ACHN (cell line): Measurements from ENCODE around the gene LIN7C.
"Not testable (repeated sequence)": the region's sequence is repeated elsewhere in the genome, so short reads cannot be mapped to it uniquely, and the experiment has no call there.

Source experiments
- DNase-seq: peaks from one replicate; pipeline ENCODE4 v3.0.0-alpha.2; 2015
- in situ Hi-C: cut with HindIII; loops from 2 replicates; pipeline ENCODE4 v1.10.0; 2017; ENCODE audit warnings: low sequenced_read_pairs, low pct_ligation_motif_present, low pct_unique_long_range_greater_than_20kb

LIN7C gene

GRCh38 chr11:27459191-27459590, 47.4 kb downstream of the LIN7C start:
- DNase-seq = peak; percentile 9
- in situ Hi-C loops = no loop called here

- in situ Hi-C loops = no loop called here
- no peak for DNase-seq
Observed at GRCh38 chr11:27458182-27458581, 48.4 kb downstream of the LIN7C start.

GRCh38 chr11:27456795-27457329, 49.7 kb downstream of the LIN7C start:
- in situ Hi-C loops = no loop called here

GRCh38 chr11:27456140-27456794, 50.3 kb downstream of the LIN7C start:
- in situ Hi-C loops = no loop called here
- DNase-seq = peak; percentile 24

More at GRCh38 chr11:27456795-27457329, 49.7 kb downstream of the LIN7C start:
- no peak for DNase-seq

DNA sequence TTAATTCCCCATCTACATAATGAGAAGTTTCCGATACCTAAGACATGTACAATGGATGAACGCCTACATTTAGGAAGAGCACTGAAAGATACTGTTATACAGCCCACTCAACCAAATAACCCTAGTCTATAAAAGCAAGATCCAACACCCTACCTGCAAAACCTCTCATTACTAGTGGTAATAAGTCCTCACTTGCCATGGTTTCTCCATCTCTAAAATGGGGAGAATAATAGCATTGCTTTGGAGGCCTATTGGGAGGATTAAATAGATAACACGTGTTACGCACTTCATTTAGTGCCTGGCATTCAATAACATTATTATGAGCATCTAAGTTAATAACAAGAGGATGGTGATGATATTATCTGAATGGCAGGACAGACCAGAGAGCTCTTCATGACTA, 50.9 kb downstream of the LIN7C start:
- in situ Hi-C loops = no loop called here
- no peak for DNase-seq

DNA sequence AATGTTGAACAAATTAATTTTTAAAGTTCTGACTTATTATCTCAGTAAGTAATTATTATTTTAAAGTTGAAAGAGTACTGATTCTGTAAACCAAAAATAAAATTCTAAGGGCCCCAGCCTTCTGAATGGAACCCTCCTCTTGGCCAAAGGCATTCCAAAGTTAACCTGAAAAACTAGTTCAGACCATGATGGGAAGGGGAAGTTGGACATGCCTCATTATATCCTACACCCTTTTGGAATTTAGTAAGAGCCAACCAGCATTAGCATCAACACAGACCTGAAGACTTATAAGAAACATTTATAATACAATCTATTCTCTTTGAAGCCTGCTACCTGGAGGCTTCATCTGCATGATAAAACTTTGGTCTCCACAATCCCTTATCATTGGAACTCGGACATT, 52.9 kb downstream of the LIN7C start:
- DNase-seq = no peak
- in situ Hi-C loops = no loop called here

GRCh38 chr11:27452147-27452546, 54.4 kb downstream of the LIN7C start:
- no peak for DNase-seq
- in situ Hi-C loops = no loop called here

DNA sequence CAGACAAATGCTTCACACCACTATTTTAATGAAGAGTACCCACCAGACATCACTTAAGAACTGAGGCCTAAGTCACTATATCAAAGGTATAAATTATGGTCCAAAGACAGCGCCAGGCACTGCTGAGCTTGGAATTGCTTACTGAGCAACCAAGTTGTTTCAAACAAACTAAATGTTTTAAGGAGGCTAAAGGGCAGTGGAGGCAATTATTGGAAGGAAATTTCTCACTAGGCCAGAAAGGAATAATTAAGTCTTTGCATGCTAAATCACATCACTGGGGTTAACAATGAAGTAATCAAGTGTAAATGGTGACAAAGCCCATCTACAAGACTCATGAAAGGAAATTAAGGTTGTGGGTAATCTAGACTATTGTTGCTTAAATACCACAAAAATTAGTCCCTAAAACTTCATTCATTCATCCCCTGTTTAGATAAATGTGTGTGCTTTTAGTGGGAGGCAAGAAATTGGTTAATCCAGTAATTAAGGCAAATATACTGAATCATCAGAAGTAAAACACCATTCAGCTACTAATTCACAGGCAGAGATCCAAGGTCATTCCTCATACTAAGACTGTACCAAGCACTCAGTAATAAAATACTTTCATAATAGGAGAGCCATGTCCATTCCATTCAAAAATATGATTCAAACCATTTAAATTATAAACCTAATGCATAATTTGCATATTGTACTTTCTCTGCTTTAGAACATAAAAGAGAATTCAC, 55.2 kb downstream of the LIN7C start:
- DNase-seq = no peak
- in situ Hi-C loops = no loop called here

DNA sequence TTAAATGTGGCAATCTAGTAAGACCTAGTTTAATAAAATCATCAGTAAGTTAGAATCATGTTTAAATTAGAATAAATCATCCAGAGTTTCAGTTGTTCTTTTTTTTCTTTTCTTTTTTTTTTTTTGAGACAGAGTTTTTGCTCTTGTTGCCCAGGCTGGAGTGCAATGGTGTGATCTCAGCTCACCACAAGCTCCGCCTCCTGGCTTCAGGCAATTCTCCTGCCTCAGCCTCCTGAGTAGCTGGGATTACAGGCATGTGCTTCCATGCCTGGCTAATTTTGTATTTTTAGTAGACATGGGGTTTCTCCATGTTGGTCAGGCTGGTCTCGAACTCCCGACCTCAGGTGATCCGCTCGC, 58.4 kb downstream of the LIN7C start:
- in situ Hi-C loops, DNase-seq: not testable (repeated sequence)

DNA sequence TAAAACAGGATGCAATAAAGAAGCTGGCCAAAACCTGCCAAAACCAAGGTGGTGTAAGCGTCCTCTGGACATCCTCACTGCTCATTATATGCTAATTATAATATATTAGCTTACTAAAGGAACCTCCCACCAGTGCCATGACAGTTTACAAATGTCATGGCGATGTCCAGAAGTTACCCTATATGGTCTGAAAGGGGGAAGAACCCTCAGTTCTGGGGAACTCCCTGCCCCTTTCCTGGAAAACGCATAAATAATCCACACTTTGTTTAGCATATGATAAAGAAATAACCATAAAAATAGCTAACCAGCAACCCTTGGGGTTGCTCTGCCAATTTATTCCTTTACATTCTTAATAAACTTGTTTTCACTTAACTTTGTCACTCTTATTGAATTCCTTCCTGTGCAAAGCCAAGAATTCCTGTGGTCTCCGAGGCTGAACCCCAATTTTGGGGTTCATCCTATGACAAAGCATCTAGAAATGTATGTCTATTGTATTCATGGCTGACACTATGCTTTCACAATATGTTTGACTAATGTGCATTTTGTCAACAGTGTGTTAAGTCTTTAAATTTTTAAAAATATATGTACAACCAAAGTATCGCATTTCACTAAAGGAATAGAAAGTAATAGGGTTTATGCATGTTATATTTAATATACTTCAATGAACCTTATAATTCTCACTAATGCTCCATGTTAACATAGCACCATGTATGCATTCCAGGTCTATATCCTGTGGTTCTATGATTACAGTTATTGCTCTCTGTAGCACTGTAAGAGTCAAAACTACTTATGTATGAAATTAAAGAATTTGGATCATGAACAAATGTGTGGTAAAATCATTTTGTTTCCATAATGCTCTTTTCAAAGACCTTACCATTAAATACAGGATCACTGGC, 59.0 kb downstream of the LIN7C start:
- no peak for DNase-seq
- in situ Hi-C loops = no loop called here

- in situ Hi-C loops = no loop called here
Observed at GRCh38 chr11:27445625-27446024, 60.9 kb downstream of the LIN7C start.

GRCh38 chr11:27444801-27445215, 61.8 kb downstream of the LIN7C start:
- DNase-seq = no peak
- in situ Hi-C loops = no loop called here

More at GRCh38 chr11:27445625-27446024, 60.9 kb downstream of the LIN7C start:
- no peak for DNase-seq
